Neutrophil (primary cell): ENCODE results near the gene PKP4.

Experiments used
- H3K27ac ChIP-seq: fragments of 200-600 bp; sonication (generic); 2 replicates; pipeline ENCODE4 v1.5.1; 2016; ENCODE audit warnings: mild to moderate bottlenecking, moderate library complexity
- H3K27me3 ChIP-seq: fragments of 200-600 bp; sonication (generic); 2 replicates; pipeline ENCODE4 v1.6.0; 2016; ENCODE audit warnings: mild to moderate bottlenecking
- H3K36me3 ChIP-seq: fragments of 200-600 bp; sonication (generic); 2 replicates; pipeline ENCODE4 v1.5.1; 2017
- H3K4me1 ChIP-seq, 2 experiments: fragments of 200-600 bp in 1 of 2; sonication (generic) in 1 of 2; 1 replicate in 1 of 2; 2 replicates in 1 of 2; pipeline versions ENCODE4 v1.5.1 to v1.6.1; 2013 to 2016; ENCODE audit warnings: low read depth in 1 of 2, low read length in 1 of 2, mild to moderate bottlenecking in 1 of 2, moderate library complexity in 1 of 2; ENCODE audit not compliant: control insufficient read depth in 1 of 2, insufficient read depth in 1 of 2
- H3K4me3 ChIP-seq, 2 experiments: fragments of 200-600 bp in 1 of 2; sonication (generic) in 1 of 2; 1 replicate in 1 of 2; 2 replicates in 1 of 2; pipeline ENCODE4 v1.5.1; 2013 to 2016; ENCODE audit warnings: low read depth in 1 of 2, low read length in 1 of 2, mild to moderate bottlenecking in 1 of 2, moderate library complexity in 1 of 2
- H3K9me3 ChIP-seq: fragments of 200-600 bp; sonication (generic); 2 replicates; pipeline ENCODE4 v1.5.1; 2016
- CTCF ChIP-seq: fragments of 200-600 bp; sonication (generic); IDR thresholded peaks from 2 replicates; pipeline ENCODE4 v1.5.1; 2016; ENCODE audit warnings: antibody characterized with exemption

PKP4 gene

GRCh38 chr2:158714420-158714819 is 257.7 kb downstream of the PKP4 start:
- no peaks in the 10 kb centered on the region for H3K27me3 ChIP-seq
- no peak overlapping the region for H3K4me3 ChIP-seq
- TF ChIP-seq CTCF: no peak
- no peaks in the 10 kb centered on the region for H3K36me3 ChIP-seq
- H3K27ac ChIP-seq: no peak overlapping the region
- H3K4me1 ChIP-seq: no peaks in the 10 kb centered on the region
- H3K9me3 ChIP-seq: no peaks in the 10 kb centered on the region

- Histone ChIP-seq H3K9me3 (no peaks in the 10 kb centered on the region), H3K27ac (no peak overlapping the region), H3K4me3 (no peak overlapping the region), H3K4me1 (no peaks in the 10 kb centered on the region), H3K36me3 (no peaks in the 10 kb centered on the region), H3K27me3 (no peaks in the 10 kb centered on the region)
- TF ChIP-seq CTCF: no peak
Measured at GRCh38 chr2:158715357-158715756, 258.6 kb downstream of the PKP4 start.

- no peaks in the 10 kb centered on the region for H3K27me3 ChIP-seq
- H3K9me3 ChIP-seq: no peaks in the 10 kb centered on the region
- H3K36me3 ChIP-seq: no peaks in the 10 kb centered on the region
- no peak overlapping the region for H3K4me3 ChIP-seq
- no peak for TF ChIP-seq CTCF
- no peak overlapping the region for H3K27ac ChIP-seq
- H3K4me1 ChIP-seq: no peaks in the 10 kb centered on the region
Measured at GRCh38 chr2:158716121-158716791, 259.5 kb downstream of the PKP4 start.

GRCh38 chr2:158716921-158717320 is 260.2 kb downstream of the PKP4 start:
- Histone ChIP-seq H3K36me3 (no peaks in the 10 kb centered on the region), H3K4me1 (no peaks in the 10 kb centered on the region), H3K4me3 (no peak overlapping the region), H3K9me3 (no peaks in the 10 kb centered on the region), H3K27ac (no peak overlapping the region), H3K27me3 (no peaks in the 10 kb centered on the region)
- TF ChIP-seq CTCF: no peak

GRCh38 chr2:158717366-158718195 is 260.8 kb downstream of the PKP4 start:
- no peak for TF ChIP-seq CTCF
- H3K4me3 ChIP-seq: no peak overlapping the region
- no peaks in the 10 kb centered on the region for H3K4me1 ChIP-seq
- no peak overlapping the region for H3K27ac ChIP-seq
- H3K27me3 ChIP-seq: no peaks in the 10 kb centered on the region
- no peaks in the 10 kb centered on the region for H3K9me3 ChIP-seq
- H3K36me3 ChIP-seq: no peaks in the 10 kb centered on the region
